22Rv1 (cell line): ENCODE data around the gene ZNF618.

Experiments used
- ZFX ChIP-seq: fragments of 450-650 bp; IDR thresholded peaks from 2 replicates; pipeline ENCODE4 v1.6.1; 2017; ENCODE audit warnings: antibody characterized with exemption, borderline replicate concordance
- TF ChIP-seq, protein P1 (sequence below): fragments of 450-650 bp; IDR thresholded peaks from 2 replicates; pipeline ENCODE4 v1.5.1; 2017; ENCODE audit warnings: mild to moderate bottlenecking

DNA sequence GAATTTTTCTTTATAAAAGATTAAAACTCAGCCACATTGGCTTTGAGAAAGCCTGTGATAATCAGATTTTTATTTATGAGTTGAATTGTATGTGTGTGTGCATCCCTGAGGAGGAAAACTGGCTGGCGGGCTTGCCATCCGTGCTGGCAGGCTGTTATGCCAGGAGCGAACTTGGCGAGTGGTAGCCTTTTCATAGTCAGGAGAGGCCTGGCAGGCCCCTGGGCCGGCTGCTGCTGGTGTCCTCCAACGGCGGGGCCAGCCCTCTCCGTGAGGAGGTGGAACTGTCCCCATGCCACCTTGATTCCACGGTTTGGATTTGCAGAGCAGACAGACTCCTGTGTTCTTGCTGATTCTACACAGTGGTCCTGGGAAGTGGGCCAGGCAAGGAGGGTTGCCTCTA, 43.3 kb downstream of the ZNF618 start:
- TF ChIP-seq, protein P1, sequence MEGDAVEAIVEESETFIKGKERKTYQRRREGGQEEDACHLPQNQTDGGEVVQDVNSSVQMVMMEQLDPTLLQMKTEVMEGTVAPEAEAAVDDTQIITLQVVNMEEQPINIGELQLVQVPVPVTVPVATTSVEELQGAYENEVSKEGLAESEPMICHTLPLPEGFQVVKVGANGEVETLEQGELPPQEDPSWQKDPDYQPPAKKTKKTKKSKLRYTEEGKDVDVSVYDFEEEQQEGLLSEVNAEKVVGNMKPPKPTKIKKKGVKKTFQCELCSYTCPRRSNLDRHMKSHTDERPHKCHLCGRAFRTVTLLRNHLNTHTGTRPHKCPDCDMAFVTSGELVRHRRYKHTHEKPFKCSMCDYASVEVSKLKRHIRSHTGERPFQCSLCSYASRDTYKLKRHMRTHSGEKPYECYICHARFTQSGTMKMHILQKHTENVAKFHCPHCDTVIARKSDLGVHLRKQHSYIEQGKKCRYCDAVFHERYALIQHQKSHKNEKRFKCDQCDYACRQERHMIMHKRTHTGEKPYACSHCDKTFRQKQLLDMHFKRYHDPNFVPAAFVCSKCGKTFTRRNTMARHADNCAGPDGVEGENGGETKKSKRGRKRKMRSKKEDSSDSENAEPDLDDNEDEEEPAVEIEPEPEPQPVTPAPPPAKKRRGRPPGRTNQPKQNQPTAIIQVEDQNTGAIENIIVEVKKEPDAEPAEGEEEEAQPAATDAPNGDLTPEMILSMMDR = no peak
- no peak for TF ChIP-seq ZFX
